HEK293T (cell line): ENCODE data around the gene TFAP2C.

ENCODE experiments used
- CTCF ChIA-PET: fragments of 350-600 bp; formaldehyde crosslinking; extraction: SDS; loops from one replicate; lab custom pipeline; 2021; ENCODE audit warnings: antibody characterized with exemption, inconsistent platforms; lab: Yijun Ruan, JAX
- POLR2A ChIA-PET: fragments of 350-600 bp; formaldehyde crosslinking; extraction: SDS; loops from one replicate; lab custom pipeline; 2020; ENCODE audit warnings: antibody characterized with exemption, inconsistent platforms; lab: Yijun Ruan, JAX
- DNase-seq: peaks from one replicate; pipeline ENCODE4 v3.0.0; 2012; ENCODE audit warnings: mixed read lengths; ENCODE audit errors: extremely low spot score
- ARNT ChIP-seq: fragments of 450-650 bp; IDR thresholded peaks from 2 replicates; pipeline ENCODE4 v1.6.1; 2017; ENCODE audit warnings: mild to moderate bottlenecking
- BHLHE40 ChIP-seq: fragments of 450-650 bp; IDR thresholded peaks from 2 replicates; pipeline ENCODE4 v1.6.1; 2016; ENCODE audit warnings: mild to moderate bottlenecking, moderate library complexity, borderline replicate concordance
- CTBP1 ChIP-seq: fragments of 450-650 bp; IDR thresholded peaks from 2 replicates; pipeline ENCODE4 v1.6.1; 2016; ENCODE audit warnings: borderline replicate concordance
- ELF4 ChIP-seq: fragments of 450-650 bp; IDR thresholded peaks from 2 replicates; pipeline ENCODE4 v1.6.1; 2017; ENCODE audit warnings: antibody characterized with exemption
- FOXA1 ChIP-seq: fragments of 450-650 bp; IDR thresholded peaks from 2 replicates; pipeline ENCODE4 v1.6.1; 2016; ENCODE audit warnings: mild to moderate bottlenecking
- FOXK2 ChIP-seq: fragments of 450-650 bp; IDR thresholded peaks from 2 replicates; pipeline ENCODE4 v1.6.1; 2016; ENCODE audit warnings: mild to moderate bottlenecking
- FOXM1 ChIP-seq: fragments of 450-650 bp; IDR thresholded peaks from 2 replicates; pipeline ENCODE4 v1.6.1; 2017; ENCODE audit warnings: mild to moderate bottlenecking, borderline replicate concordance
- HDGF ChIP-seq: fragments of 450-650 bp; IDR thresholded peaks from 2 replicates; pipeline ENCODE4 v1.6.1; 2017; ENCODE audit warnings: antibody characterized with exemption, borderline replicate concordance
- L3MBTL2 ChIP-seq: fragments of 450-650 bp; conservative IDR thresholded peaks from 2 replicates; pipeline ENCODE4 v1.6.1; 2016; ENCODE audit warnings: mild to moderate bottlenecking
- LEF1 ChIP-seq: fragments of 450-650 bp; IDR thresholded peaks from 2 replicates; pipeline ENCODE4 v1.6.1; 2017; ENCODE audit warnings: mild to moderate bottlenecking, borderline replicate concordance
- NFRKB ChIP-seq: fragments of 450-650 bp; IDR thresholded peaks from 2 replicates; pipeline ENCODE4 v1.6.1; 2016; ENCODE audit warnings: mild to moderate bottlenecking, moderate library complexity
- PKNOX1 ChIP-seq: fragments of 450-650 bp; IDR thresholded peaks from 2 replicates; pipeline ENCODE4 v1.6.1; 2016
- SP1 ChIP-seq: fragments of 450-650 bp; IDR thresholded peaks from 2 replicates; pipeline ENCODE4 v1.6.1; 2017
- SUZ12 ChIP-seq: fragments of 450-650 bp; IDR thresholded peaks from 2 replicates; pipeline ENCODE4 v1.6.1; 2016; ENCODE audit warnings: mild to moderate bottlenecking
- TARDBP ChIP-seq: fragments of 450-650 bp; IDR thresholded peaks from 2 replicates; pipeline ENCODE4 v1.6.1; 2016
- ZNF384 ChIP-seq: fragments of 450-650 bp; IDR thresholded peaks from 2 replicates; pipeline ENCODE4 v1.6.1; 2016

The TFAP2C gene

GRCh38 chr20:56601166-56601565, 27.9 kb upstream of the TFAP2C start:
- ChIA-PET POLR2A (no interaction called here), CTCF (no interaction called here)
- TF ChIP-seq BHLHE40 (no peak), FOXA1 (no peak), TARDBP (no peak), PKNOX1 (no peak), L3MBTL2 (no peak), CTBP1 (no peak), HDGF (no peak), SUZ12 (no peak), ZNF384 (no peak), SP1 (no peak)
- no peak for DNase-seq

- ChIA-PET POLR2A (no interaction called here), CTCF (no interaction called here)
- DNase-seq, result no peak
- TF ChIP-seq LEF1 (no peak), CTBP1 (no peak), TARDBP (no peak), FOXA1 (no peak), FOXK2 (no peak), BHLHE40 (no peak), ZNF384 (no peak), SP1 (no peak), SUZ12 (no peak), PKNOX1 (no peak), ELF4 (no peak), FOXM1 (no peak), L3MBTL2 (no peak), NFRKB (no peak)
Observed at GRCh38 chr20:56604673-56605072, 24.4 kb upstream of the TFAP2C start.

- DNase-seq, result no peak
- TF ChIP-seq SUZ12 (no peak), BHLHE40 (no peak), L3MBTL2 (no peak), SP1 (no peak), FOXM1 (no peak), ZNF384 (no peak), LEF1 (no peak)
Observed at GRCh38 chr20:56605261-56605996, 23.7 kb upstream of the TFAP2C start.

GRCh38 chr20:56606174-56606945, 22.7 kb upstream of the TFAP2C start:
- ChIA-PET CTCF (no interaction called here), POLR2A (no interaction called here)
- no peak for TF ChIP-seq LEF1
- no peak for TF ChIP-seq NFRKB
- TF ChIP-seq L3MBTL2, result no peak
- TF ChIP-seq BHLHE40, result no peak
- TF ChIP-seq FOXK2, result no peak
- TF ChIP-seq TARDBP, result no peak
- TF ChIP-seq FOXM1, result no peak
- TF ChIP-seq CTBP1, result no peak
- TF ChIP-seq SUZ12, result no peak
- TF ChIP-seq FOXA1, result no peak
- DNase-seq, result no peak

More at GRCh38 chr20:56605261-56605996, 23.7 kb upstream of the TFAP2C start:
- ChIA-PET CTCF (no interaction called here), POLR2A (no interaction called here)

- TF ChIP-seq ARNT (no peak), CTBP1 (no peak), BHLHE40 (no peak), ELF4 (no peak), FOXM1 (no peak), FOXA1 (no peak), L3MBTL2 (no peak), SP1 (no peak), LEF1 (no peak), NFRKB (no peak), FOXK2 (no peak), TARDBP (no peak), PKNOX1 (no peak), ZNF384 (no peak), HDGF (no peak), SUZ12 (no peak)
- CTCF ChIA-PET, result no interaction called here
- POLR2A ChIA-PET, result no interaction called here
- no peak for DNase-seq
Observed at GRCh38 chr20:56607061-56607704, 21.9 kb upstream of the TFAP2C start.

GRCh38 chr20:56608376-56608775, 20.7 kb upstream of the TFAP2C start:
- ChIA-PET POLR2A (no interaction called here), CTCF (interaction anchor here (0.6 kb wide), 1 partner anchor 24 kb away, joined by 3 read pairs; no protein-coding TSS in a partner anchor)
- DNase-seq, result no peak
- TF ChIP-seq TARDBP, result no peak
- TF ChIP-seq ARNT, result no peak
- no peak for TF ChIP-seq PKNOX1
- TF ChIP-seq SUZ12, result no peak
- TF ChIP-seq NFRKB, result no peak
- no peak for TF ChIP-seq ELF4
- no peak for TF ChIP-seq CTBP1
